Medulla oblongata (tissue), 1 donor: Measurements from ENCODE around the gene TNFAIP3.
A peak's percentile ranks its signal among the peaks of the same experiment; 100 is the strongest.

ENCODE experiments used
- DNase-seq: peaks from one replicate; pipeline ENCODE4 v3.0.0-alpha.2; 2015; ENCODE audit errors: extremely low spot score

TNFAIP3 gene

DNA sequence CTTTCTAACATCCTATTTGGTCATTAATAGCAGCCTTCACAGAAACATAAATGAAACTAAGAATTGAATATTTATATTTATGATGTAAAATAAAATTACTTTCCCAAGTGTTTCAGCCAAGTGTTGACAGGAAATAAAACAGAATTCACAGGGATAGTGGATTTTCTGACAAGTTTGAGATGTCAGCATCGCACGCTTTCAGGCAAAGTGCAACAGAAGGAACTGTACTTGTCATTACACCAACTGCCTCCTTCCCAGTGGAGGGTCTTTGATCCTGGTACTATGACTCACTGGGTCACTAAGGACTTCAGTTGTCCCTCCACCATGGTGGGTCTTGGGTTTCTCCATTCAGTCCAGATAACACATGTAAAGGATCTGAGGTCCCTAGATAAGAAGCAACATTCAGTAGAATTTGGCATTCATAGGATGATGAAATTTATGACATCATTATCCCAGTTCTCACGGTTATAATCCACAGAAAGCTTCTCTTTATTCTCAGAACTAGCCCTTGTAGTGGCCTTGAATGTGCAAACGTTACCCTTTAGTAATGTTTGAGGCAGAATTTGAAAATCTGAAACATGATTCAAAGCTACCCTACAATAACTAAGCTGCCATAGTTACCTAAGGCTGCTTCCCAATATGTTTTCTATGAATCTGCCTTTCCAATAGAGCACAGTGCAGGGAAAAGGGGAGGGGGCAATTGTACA is 3.8 kb upstream of the TNFAIP3 start:
- DNase-seq = no peak

DNA sequence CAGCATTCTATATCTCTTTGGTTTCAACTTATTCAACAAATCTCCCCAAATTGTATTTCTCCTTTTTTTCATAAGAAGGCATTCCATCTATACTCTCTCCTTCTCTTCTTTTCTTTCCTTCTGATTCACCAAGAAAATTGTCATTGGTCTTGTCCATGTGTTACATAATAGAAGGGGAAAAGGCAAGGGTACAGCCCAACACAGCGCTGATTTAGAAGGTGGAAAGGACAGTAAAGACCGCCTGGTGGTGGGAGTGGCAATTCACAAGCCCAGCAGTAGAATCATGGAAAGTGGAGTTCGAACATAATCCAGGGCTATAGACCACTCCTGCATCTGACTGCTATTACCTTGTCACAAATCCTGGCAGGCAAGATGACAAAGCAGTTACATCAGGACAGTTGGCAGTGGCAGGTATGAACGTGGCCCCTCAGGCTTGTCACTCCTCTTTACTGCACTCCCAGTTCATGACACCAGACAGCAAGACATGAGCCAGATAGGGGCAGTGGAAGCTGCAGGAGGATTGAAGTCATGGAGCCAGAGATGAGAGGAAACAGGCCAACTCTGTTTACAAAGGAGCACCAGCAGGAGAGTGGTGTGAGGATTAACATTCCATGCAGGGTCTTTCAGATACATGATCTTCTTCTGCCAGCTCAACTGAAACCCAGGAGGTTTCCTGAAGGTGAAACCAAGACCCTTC is 2.1 kb upstream of the TNFAIP3 start:
- no peak for DNase-seq

DNA sequence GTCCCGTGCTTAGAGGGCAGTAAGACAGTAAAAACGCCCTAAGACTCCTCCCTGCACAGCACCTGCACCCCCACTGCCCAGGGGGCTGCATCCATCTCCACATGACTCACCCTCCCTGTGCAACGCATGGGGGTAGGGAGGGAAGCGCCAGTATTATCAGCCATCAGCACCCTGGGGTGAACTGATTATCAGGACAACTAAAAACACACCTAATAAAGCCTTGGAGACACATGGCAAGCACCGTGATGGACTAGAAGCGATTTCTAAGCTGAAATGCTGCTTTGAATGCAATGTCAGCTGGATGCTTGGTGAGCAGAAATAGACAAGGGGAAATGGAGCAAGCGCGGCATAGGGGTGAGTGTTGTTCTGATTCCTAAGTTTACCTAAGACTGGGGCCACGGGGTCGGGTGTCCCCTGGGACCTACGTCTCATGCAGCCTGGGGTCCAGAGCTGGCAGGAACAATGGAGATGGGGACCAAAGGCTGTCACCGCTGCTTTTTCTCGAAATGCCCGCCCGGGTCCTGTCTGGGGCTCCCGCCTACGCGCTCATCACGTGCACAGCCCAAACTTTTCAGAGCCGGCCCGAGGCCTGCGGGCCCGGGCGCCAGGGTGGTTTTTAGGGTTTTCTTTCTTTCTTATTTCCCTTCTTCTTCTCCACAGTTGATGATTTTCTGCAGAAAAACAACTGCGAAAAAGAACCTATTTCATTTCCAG is 702 bp upstream of the TNFAIP3 start:
- DNase-seq = peak; percentile 52

DNA sequence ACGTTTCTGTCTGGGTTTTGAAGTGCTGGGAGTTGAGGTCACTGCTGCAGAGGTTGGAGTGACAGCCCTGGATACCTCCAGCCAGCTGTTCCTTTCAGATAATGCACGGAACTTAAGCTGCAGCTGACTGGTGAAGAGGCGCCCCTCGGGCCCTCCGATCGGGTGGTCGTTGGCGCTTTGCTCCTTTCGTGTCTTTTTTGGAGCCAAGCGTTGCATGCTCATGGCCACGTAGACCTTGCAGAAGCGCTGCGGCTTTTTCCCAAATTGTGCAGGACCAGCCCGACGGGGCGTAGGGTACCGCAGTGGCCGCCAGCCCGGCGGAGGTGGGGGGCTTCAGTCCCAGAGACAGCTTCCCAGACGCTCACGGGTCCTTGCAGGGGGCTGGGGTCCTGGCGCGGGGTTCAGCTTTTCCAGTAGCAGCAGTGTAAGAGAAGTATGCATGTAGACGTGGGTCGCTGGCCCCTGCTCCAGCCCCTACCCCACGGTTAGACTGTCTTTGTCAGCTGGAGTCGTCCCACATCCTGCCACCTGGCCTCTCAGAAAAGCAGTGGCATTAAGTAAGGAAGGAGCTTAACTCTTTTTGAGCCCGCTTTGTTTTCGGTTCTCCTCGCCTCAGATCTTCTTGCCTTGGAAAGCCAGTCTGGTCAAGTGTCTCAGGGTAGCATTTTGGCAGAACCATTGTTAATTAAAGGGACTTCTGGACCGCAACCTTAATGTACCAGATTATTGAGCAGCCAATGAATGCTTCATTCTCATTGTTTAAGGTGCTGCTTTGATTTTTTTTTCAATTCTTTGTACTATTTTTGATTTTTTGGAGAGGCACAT is 838 bp downstream of the TNFAIP3 start:
- DNase-seq = no peak

DNA sequence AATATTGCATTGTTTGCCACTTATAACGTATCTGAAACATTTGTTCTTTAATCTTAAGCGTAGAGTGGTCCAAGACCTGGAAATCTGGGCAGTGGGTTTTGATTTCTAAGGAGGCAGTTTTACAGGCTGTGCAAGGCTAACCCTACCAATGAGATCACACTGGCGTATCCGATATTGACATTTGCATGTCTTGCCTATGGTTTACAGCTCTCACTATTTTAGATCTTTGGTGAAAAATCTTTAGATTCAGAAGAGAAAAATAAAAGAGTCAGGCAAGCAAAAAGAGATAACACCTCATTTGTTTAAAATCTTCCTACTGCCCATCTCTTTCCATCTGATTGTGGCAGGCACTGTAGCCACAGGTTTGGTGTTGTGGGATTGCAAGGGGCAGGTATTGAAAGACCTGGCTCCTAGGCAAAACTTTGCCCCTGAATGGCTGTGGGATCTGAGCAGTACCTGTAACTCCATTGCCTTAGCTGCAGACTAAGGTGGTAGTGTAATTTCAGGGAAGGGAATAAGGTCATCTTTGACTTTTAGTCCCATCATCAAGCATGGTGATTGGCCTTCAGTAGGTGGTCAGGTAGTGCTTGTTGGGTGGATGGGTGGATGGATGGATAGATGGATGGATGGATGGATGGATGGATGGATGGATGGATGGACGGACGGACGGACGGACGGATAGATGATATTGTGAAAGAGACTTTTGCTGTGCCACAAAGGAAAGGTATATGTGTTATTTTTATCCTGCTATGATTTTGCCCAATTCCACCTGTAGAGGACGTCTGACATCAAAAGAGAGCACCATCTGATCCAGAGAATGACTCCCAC is 1.9 kb downstream of the TNFAIP3 start:
- DNase-seq = no peak

DNA sequence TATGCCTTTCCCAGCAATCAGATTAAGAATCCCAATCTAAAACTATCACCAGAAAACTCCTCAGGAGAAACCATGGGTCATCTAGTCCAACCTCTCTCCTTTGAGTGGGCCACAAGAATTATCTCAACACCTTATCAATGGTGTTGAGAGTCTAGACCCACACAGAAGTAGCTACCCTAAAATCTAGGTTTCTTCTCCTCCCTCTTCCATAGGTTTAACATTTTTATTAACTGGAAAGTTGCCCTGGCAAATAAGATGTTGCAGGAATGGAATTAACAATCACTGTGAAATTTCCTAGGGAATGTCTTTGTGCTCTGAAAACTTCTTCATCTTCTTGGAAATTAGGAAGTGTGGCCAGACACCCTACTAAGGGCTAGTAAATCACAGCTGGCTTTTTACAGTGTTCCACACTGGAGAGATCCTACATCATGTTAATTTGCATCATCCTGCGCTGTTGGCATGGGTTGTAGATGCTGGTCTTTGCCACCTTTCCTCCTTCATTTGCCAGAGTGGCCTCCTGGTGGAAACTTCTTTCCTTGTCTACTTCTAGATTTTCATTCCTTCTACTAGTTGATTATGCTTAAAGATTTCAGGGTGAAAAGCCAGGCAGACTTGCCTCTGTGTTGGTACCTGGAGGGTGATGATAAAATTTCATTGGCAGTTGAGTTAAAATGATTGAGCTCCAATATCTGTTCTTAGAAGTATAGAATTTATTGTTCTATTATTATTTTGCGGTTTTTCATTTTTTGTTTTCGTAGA is 2.7 kb downstream of the TNFAIP3 start:
- DNase-seq = no peak

DNA sequence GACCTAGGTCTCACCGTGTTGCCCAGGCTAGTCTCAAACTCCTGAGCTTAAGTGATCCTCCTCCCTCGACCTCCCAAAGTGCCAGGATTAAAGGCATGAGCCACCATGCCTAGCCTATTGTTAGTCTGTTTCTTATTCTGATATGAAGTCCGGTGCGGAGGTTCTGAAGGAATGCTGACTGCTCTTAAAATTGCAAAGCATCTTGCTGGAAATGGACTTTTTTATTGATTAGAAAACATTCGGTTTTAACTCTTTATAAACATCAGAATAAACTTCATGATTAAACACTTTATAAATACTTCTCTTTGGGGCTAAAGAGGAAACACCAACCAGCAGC is 3.2 kb downstream of the TNFAIP3 start:
- DNase-seq = no peak

DNA sequence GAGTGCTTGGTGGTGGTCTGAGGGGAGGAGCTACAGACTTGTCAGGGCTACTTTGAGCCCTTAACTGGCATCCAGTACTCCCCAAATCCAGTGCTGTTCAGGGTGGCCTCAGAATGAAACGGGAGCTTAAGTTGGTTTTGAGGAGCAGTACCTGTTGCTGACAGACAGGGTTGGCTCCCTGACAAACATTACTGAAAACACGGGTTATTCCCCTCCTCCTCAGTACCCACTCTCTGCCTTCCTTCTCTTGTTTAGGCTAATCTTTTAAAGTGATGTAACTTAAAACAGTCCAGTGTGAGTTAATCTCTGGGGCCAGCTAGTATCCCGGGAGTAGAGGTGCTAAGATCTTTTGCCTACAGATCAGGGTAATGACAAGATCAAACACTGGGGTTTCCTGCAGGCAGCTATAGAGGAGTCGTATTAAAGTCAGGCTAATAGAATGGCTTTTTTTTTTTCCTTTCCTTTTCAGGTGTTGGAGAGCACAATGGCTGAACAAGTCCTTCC is 3.7 kb downstream of the TNFAIP3 start:
- DNase-seq = no peak

DNA sequence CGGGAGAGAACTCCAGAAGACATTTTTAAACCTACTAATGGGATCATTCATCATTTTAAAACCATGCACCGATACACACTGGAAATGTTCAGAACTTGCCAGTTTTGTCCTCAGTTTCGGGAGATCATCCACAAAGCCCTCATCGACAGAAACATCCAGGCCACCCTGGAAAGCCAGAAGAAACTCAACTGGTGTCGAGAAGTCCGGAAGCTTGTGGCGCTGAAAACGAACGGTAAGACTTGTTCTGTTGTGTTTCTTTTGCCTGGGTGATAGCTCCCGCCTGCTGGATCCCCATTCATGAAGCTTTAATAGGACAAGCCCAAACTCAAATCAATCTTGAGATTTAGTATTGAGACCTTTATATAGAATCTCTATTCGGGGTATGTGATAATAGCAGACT is 4.2 kb downstream of the TNFAIP3 start:
- DNase-seq = no peak

DNA sequence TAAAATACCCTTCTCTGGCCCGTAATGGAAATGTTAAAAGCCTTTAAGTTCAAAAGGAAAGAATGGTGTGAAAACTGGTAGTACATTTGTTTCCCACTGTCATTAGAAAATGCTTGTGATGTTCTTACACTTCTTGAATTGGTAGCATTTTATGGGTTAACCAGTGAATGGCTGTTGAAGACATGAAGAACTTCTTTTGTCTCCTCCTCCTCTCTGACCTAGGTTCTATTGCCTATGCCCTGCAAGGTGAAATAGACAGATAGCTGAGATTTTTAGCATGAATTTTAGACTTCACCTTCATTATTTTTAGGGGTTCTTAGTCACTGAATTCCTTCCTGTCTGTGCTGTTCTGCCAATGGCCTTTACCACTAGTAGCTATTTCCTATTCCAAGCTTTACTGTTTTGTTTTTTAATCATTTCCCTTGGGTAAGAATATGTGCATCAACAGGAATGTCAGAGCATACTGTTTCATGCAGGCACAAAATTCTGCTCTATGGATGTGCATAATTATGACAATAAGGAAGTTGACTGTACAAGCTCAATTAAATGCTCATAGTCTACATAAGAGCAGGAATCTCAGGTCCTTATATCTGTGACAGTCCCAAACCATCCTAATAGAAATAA is 4.9 kb downstream of the TNFAIP3 start:
- DNase-seq = no peak

DNA sequence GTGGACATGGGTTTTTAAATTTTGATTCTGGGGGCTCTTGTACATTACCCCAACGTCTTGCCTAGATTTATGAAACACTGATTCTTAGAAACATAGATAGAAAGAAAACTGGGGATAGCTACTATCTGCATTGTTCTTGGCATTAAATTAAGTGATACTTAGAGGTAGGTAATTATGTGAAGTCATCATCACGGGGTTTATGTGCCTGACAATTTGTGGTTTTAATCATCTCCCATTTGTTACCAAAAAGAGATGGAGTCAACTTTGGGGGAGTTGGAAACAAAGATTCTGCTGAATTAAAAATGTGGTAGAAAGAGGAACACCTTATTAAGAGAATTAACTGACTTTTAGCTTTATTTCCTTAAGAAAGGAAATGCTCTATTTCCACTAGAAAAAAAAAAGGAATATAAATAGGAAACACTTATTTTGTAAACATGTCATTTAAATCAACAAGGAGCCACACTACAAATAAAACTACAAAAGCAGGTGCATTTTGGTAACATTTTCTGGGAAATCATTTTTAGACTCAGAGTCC is 5.6 kb downstream of the TNFAIP3 start:
- no peak for DNase-seq

DNA sequence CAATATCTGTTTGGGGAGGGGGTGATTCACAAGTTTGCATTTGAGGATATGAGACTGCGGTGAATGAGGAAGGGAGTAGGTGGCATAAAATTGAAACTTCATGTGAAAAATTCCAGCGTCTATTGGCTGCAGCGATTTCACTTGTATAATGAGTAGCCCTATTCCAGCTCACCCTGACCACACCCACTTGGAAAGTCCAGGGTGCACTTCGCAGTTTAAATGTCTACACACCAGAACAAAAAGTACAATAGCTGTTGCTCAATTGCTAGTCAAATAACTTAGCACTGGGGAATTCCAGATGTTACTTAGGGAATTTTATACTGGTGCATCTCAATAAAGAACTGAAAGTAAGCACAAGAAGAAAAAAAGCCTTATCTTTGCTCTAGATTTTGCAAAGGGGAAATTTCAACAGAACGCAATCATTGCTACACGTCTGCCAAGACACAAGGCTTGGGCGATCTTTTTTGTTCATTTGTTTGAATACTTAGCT is 6.3 kb downstream of the TNFAIP3 start:
- peak; percentile 67 for DNase-seq

DNA sequence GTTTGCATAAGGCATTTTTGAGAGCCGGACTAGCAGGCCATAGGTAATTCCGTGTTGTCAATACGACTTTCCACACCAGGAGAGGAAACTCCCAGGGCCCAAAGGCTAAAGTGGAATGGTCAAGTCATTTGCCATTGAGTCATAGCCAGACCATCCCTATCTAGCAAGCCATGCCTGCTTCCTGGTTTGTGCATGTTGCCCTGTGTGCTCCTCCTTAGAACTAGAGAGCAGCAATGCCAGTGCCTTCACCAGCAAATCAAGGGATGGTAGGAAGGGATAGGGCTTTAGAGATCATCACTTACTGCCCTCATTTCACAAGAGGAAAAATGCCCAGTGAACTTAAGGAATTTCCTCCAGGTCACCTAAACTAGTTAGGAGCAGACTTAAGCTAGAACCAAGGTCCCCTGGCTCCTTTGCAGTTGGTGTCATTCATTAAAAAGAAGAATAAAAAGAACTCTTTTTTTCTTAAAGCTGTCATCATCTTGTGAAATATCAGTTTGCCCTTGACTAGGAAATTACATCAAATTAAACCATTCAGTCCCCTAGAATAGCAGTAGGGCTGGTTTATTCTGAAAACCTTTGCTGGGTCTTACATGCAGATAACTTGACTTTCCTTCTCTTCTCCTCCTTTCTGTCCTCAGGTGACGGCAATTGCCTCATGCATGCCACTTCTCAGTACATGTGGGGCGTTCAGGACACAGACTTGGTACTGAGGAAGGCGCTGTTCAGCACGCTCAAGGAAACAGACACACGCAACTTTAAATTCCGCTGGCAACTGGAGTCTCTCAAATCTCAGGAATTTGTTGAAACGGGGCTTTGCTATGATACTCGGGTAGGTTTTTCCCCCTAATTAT is 7.4 kb downstream of the TNFAIP3 start:
- no peak for DNase-seq

DNA sequence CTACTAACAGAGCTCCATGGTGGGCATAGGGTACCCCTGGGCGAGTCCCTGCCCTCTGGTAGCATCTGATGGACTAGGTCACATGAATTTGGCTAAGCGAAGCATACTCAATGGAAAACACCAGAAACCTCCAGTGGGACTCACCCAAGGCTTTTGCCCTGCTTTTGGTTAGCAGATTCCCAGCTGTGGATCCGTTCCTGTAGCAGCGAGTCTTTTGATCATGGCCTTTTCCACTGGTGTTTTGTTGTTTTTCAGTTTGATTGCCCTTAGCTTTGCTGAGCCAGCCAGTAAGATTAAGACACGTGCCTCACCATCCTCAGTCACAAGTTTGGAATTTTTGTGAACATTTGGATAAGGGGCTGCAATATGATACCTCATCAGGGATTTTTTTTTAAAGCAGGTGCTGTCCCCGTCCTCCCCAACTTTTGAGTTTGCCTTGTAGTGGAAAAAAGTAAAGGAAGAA is 8.0 kb downstream of the TNFAIP3 start:
- DNase-seq = no peak

DNA sequence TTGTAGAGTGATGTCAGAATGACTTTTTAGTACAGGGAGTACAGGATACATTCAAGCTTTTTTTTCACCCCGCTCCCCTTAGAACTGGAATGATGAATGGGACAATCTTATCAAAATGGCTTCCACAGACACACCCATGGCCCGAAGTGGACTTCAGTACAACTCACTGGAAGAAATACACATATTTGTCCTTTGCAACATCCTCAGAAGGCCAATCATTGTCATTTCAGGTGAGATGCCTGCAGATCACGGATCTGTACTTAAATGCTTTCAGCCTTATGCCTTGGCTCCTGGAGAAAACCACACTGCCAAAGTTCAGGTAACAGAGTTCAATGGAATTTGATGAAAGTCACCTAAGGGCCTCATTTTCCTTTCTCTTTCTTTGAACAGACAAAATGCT is 8.5 kb downstream of the TNFAIP3 start:
- no peak for DNase-seq

DNA sequence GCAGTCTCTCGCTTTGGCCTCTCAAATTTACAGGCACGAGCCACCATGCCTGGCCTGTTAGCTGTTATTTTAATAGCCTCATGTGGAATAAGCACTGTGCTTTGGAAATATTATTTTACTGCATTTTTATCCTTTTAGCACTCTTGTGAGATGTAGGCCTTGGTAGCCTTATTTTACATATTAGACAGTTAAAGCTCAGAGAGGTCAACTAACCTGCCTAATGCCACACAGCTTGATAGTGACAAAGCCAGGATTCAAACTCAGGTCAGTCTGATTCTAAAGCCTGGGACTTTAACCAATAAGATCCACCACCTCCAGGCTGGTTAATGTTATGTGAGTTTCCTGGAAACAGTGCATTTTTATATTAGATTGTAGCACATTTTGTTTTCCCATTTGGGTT is 9.5 kb downstream of the TNFAIP3 start:
- DNase-seq = no peak

DNA sequence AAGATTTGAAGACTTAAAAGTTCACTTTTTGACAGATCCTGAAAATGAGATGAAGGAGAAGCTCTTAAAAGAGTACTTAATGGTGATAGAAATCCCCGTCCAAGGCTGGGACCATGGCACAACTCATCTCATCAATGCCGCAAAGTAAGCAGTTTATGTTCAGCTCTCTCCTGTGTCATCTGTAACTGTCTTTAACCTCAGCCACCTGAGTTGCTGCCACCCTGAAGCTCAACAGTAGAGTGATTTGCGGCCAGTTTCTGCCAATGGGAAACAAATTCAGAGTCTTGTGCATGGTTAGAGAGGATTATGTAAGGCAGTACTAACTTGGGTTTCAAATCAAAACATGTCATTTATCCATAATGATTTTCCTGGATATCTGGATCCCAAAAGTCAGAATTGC is 10.1 kb downstream of the TNFAIP3 start:
- DNase-seq = no peak

DNA sequence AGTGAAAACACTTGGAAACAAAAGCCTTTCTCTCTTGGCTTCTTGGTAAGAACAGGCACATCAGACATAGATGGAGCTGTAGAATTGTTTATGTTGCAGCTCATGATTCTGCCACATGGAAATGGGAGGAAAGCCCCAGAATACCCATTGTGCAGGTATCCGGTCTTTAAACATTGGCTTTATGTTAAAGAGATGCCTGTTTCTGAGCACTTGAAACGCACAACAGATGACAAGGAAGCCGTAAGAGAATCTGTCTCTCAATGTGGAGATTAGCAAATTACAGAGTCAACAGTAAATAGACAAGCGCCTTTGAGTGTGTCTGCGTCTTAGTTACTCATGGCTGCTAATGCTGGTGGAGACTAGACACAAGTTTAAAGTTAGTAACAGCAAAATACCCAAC is 10.5 kb downstream of the TNFAIP3 start:
- no peak for DNase-seq
